ENCODE data around the gene WSB2.
A peak's percentile ranks its signal among the peaks of the same experiment; 100 is the strongest.
"Not testable (repeated sequence)": the region's sequence is repeated elsewhere in the genome, so short reads cannot be mapped to it uniquely, and the experiment has no call there.

The WSB2 gene

DNA sequence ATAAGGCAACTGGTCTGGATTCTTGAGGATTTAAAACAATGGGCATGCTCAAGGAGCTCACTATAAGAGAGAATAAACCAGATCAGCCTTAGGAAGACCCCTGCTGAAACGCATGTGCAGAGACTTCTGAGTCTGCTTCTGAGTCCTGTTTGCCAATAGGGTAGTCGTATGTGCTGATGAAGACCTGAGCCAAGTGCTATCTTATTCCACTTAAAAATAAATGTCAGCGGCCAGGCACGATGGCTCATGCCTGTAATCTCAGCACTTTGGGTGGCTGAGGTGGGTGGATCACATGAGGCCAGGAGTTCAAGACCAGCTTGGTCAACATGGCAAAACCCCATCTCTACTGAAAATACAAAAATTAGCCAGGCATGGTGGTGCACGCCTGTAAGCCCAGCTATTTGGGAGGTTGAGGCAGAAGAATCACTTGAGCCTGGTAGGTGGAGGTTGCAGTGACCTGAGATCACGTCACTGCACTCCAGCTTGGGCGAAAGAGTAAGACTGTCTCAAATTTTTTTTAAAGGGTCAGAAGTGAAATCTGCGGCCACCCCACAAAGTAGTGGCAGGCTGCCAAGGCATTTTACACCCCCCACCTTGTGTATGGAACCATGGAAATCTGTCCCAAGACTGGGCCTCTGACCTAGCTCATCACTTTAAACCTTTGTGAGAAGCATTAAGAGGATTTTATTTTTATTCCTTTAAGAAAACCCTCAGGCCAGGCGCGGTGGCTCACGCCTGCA, 24.1 kb downstream of the WSB2 start:
- no peak for DNase-seq (ENCODE audit: low read depth, low spot score)
- H3K27ac ChIP-seq = no peak overlapping the region

GRCh38 chr12:118035190-118036041, 25.6 kb downstream of the WSB2 start:
- peak overlapping the region; percentile 38 for H3K27ac ChIP-seq
- no peak for DNase-seq (ENCODE audit: low read depth, low spot score)

GRCh38 chr12:118034429-118035189, 26.4 kb downstream of the WSB2 start:
- H3K27ac ChIP-seq = peak overlapping the region; percentile 38
- no peak for DNase-seq (ENCODE audit: low read depth, low spot score)

GRCh38 chr12:118033902-118034301, 27.1 kb downstream of the WSB2 start:
- DNase-seq (ENCODE audit: low read depth, low spot score) = no peak
- H3K27ac ChIP-seq = peak overlapping the region; percentile 38

DNA sequence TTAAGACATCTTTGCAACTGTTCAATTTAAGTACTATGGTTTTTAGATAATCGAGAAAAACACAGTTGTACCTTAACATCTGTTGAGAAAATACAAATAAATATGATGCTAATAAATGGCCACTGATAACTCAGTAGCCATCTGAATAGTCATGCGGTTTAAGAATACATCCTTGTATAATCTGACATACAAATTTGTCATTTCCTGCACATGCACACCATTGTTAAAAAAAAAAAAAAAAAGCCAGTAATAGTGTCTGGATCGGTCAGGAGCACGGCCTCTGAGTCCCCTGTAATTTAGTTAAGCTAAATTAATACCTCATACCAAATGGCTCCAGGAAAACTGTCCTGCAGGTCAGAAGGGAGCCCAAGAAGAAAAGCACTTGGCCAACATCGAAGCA, 27.7 kb downstream of the WSB2 start:
- DNase-seq (ENCODE audit: low read depth, low spot score) = no peak
- peak overlapping the region; percentile 38 for H3K27ac ChIP-seq

GRCh38 chr12:118032188-118032587, 28.8 kb downstream of the WSB2 start:
- no peak overlapping the region for H3K27ac ChIP-seq
- no peak for DNase-seq (ENCODE audit: low read depth, low spot score)

DNA sequence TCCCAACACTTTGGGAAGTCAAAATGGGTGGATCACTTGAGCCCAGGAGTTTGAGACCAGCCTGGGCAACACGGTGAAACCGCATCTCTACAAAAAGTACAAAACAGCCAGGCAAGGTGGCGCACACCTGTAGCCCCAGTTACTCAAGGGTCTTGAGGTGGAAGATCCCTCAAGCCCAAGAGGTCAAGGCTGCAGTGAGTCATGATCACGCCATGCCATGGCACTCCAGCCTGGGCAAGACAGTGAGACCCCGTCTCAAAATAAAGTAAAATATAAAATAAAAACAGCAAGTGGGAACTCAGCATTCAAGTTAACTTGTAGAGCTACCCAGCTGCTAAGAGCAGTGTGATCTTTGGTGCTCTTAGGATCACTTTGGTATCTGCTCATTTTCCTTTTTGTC, 31.8 kb downstream of the WSB2 start:
- no peak for DNase-seq (ENCODE audit: low read depth, low spot score)
- no peak overlapping the region for H3K27ac ChIP-seq

- DNase-seq (ENCODE audit: low read depth, low spot score) = no peak
- no peak overlapping the region for H3K27ac ChIP-seq
These were observed 35.8 kb downstream of the WSB2 start for GRCh38 chr12:118025168-118025567.

- H3K27ac ChIP-seq = no peak overlapping the region
- no peak for DNase-seq (ENCODE audit: low read depth, low spot score)
These were observed 37.6 kb downstream of the WSB2 start for GRCh38 chr12:118023301-118023860.

GRCh38 chr12:118022728-118023109, 38.3 kb downstream of the WSB2 start:
- no peak overlapping the region for H3K27ac ChIP-seq
- no peak for DNase-seq (ENCODE audit: low read depth, low spot score)

- DNase-seq (ENCODE audit: low read depth, low spot score); H3K27ac ChIP-seq: not testable (repeated sequence)
These were observed 38.8 kb downstream of the WSB2 start for GRCh38 chr12:118022097-118022727.

GRCh38 chr12:118020036-118020435, 40.9 kb downstream of the WSB2 start:
- no peak overlapping the region for H3K27ac ChIP-seq
- no peak for DNase-seq (ENCODE audit: low read depth, low spot score)

GRCh38 chr12:118017926-118018325, 43.1 kb downstream of the WSB2 start:
- no peak for DNase-seq (ENCODE audit: low read depth, low spot score)
- H3K27ac ChIP-seq = no peak overlapping the region

DNA sequence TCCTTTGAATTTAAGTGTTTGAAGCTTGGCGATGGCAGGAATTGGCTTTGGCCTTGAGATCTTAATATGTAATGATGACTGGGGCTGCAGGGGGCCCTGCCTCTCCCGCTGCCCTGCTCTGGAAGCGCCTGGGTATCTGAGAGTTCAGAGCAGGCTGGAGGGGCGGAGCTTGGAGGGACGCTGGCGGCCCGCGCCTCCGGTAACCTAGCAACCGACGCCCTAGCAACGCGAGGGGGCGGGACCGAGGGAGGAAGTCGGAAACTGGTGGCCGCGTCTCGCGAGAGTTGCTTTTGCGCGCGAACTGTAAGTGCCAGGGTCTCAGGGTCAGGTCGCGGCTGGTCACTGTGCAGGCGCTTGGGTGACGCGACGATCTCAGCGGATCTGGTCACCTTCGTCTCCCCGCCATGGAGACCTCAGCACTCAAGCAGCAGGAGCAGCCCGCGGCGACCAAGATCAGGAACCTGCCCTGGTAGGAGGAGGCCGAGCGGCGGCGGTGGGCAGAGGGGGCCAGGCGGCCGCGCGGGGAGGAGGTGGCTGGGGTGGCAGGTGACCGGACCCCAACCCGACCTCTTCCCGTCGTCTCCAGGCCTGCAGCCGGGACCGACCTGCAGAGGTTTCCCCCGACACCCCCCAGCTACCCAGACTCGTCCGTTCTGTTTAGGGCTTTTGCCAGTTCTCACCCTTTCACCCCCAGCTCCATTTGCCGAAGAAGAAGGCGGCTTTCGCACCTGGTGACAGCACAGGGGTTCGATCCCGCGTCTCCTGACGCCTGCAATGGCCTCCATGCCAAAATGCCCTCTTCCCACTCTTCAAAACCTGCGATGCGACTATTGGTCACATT, 44.3 kb downstream of the WSB2 start, which contains the start of gene RFC5:
Gene RFC5, plus strand, starts transcription at position 280 of the 841 bp plus-strand sequence. Its CDS starts 125 bp downstream, at position 405.
- H3K27ac ChIP-seq = no peak within 1 kb of the TSS

DNA sequence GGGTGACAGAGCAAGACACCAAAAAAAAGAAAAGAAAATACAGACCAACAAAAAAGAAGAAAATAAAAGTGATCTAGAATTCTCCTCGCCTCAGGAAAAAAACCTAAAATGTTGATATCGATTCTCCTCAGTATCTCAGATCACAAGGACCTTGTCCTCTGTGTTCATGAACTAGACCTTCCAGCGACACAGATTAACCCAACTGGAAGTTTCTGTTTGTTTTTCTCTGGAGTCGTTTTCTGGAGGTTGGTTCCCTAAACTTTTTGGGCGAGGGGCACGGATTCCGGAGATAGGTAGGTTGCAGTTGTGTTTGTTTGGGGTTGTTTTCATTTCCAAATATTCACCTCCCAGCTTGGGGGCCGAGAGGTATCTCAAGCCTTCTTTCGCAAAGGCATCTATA, 45.0 kb downstream of the WSB2 start:
- no peak overlapping the region for H3K27ac ChIP-seq
- DNase-seq (ENCODE audit: low read depth, low spot score) = no peak

More for the DNA sequence above, 44.3 kb downstream of the WSB2 start, which contains the start of gene RFC5:
- DNase-seq (ENCODE audit: low read depth, low spot score) = peak; percentile 76

GRCh38 chr12:118015306-118015705, 45.7 kb downstream of the WSB2 start:
- H3K27ac ChIP-seq = no peak overlapping the region
- DNase-seq (ENCODE audit: low read depth, low spot score) = no peak

DNA sequence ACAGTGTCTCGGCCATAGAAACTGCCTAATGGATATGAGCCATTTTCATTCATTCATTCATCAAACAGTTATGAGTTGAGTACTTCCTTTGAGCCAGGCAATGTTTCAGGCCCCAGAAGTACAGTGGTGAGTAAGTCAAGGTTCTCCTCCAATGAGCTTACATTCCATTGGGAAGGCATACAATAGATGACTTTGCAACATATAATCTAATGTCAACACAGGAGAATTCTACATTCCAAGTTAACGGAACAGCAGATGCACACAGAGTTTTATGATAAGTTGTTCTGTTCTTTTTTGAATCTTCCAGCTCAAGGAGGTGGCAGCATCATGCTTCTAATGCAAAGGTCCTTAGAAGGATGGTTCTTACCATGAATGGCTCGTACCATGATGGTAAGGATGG, 47.7 kb downstream of the WSB2 start:
- H3K27ac ChIP-seq = no peak overlapping the region
- no peak for DNase-seq (ENCODE audit: low read depth, low spot score)

DNA sequence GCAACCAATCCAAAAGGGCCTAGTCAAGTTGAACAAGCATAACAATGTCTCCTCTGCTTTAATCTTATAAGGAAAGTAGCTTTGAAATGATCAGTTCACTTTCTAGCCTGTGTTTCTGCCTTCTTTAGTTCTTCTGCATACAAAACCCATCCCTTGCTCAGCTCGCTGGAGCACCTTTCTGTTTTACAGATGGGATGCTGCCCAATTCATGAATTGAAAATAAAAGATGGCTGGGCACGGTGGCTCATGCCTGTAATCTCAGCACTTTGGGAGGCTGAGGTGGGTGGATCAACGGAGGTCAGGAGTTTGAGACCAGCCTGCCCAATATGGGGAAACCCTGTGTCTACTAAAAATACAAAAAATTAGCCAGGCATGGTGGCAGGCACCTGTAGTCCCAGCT, 49.0 kb downstream of the WSB2 start:
- DNase-seq (ENCODE audit: low read depth, low spot score) = no peak
- no peak overlapping the region for H3K27ac ChIP-seq

DNA sequence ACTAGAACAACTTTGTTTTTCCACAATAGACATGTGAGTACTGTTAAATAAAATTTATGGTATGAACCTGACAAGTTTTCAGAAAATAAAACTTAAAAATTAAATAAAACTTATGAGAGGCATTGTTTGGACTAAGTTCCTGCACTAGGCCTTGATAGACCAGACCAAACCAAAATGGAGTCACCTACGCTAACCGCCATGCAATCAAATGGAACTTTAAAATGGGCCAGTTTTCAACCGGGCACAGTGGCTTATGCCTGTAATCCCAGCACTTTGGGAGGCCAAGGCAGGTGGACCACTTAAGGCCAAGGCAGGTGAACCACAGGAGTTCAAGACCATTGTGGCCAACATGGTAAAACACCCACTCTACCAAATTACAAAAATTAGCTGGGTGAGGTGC, 49.6 kb downstream of the WSB2 start:
- DNase-seq (ENCODE audit: low read depth, low spot score) = no peak
- H3K27ac ChIP-seq = no peak overlapping the region

All from epithelial cell of prostate (primary cell).